Keratinocyte (primary cell): ENCODE data around the gene MIS12. TPM values are rescaled to one million over a fixed set of nuclear protein-coding genes. Genes with fewer than 3 reads are reported as not detected.

ENCODE experiments used
- DNase-seq: peaks from one replicate; pipeline ENCODE4 v3.0.0-alpha.2; 2011; ENCODE audit warnings: low read depth, missing footprints, low spot score
- FAIRE-seq: peaks from 2 replicates; lab custom pipeline; 2011; peaks lifted over from hg19 to GRCh38; lab: Jason Lieb, UNC
- H2AFZ ChIP-seq: 2 replicates; pipeline ENCODE4 v1.6.0; 2012; ENCODE audit warnings: low read length, control low read depth, inconsistent platforms; ENCODE audit not compliant: control insufficient read depth
- H3K27ac ChIP-seq: 2 replicates; pipeline ENCODE4 v1.5.1; 2011; ENCODE audit warnings: low read length; ENCODE audit not compliant: control insufficient read depth, insufficient read depth
- H3K27me3 ChIP-seq: 3 replicates; pipeline ENCODE4 v1.6.0; 2011; ENCODE audit warnings: low read length; ENCODE audit not compliant: control insufficient read depth, insufficient read depth; ENCODE audit errors: extremely low read depth
- H3K36me3 ChIP-seq, 2 experiments: 2 replicates in 1 of 2; 3 replicates in 1 of 2; pipeline ENCODE4 v1.5.1; 2011; ENCODE audit warnings: low read length in 2 of 2, mild to moderate bottlenecking in 1 of 2; ENCODE audit not compliant: control insufficient read depth in 2 of 2, insufficient read depth in 2 of 2; ENCODE audit errors: extremely low read depth in 1 of 2
- H3K4me1 ChIP-seq: 3 replicates; pipeline ENCODE4 v1.5.1; 2011; ENCODE audit warnings: low read length; ENCODE audit not compliant: control insufficient read depth, insufficient read depth; ENCODE audit errors: extremely low read depth
- H3K4me2 ChIP-seq: 3 replicates; pipeline ENCODE4 v1.6.0; 2011; ENCODE audit warnings: low read depth, low read length; ENCODE audit not compliant: control insufficient read depth, insufficient read depth; ENCODE audit errors: extremely low read depth
- H3K4me3 ChIP-seq, 3 experiments: fragments of 200-600 bp in 1 of 3; sonication (generic) in 1 of 3; 2 replicates in 2 of 3; 3 replicates in 1 of 3; pipeline ENCODE4 v1.5.1; 2011 to 2016; ENCODE audit warnings: low read length in 3 of 3, mild to moderate bottlenecking in 3 of 3, control low read depth in 2 of 3, inconsistent platforms in 1 of 3, low read depth in 1 of 3, mixed read lengths in 1 of 3, mixed run types in 1 of 3, moderate library complexity in 1 of 3; ENCODE audit not compliant: control insufficient read depth in 2 of 3, insufficient read depth in 2 of 3; ENCODE audit errors: extremely low read depth in 1 of 3
- H3K79me2 ChIP-seq: 2 replicates; pipeline ENCODE4 v1.6.0; 2012; ENCODE audit warnings: low read length; ENCODE audit not compliant: control insufficient read depth, insufficient read depth
- H3K9ac ChIP-seq: 3 replicates; pipeline ENCODE4 v1.6.0; 2011; ENCODE audit warnings: low read length; ENCODE audit not compliant: control insufficient read depth, insufficient read depth; ENCODE audit errors: extremely low read depth
- H3K9me1 ChIP-seq: 3 replicates; pipeline ENCODE4 v1.6.0; 2011; ENCODE audit warnings: low read length; ENCODE audit not compliant: control insufficient read depth, insufficient read depth; ENCODE audit errors: extremely low read depth
- H3K9me3 ChIP-seq: 2 replicates; pipeline ENCODE4 v1.5.1; 2012; ENCODE audit warnings: low read depth, low read length; ENCODE audit not compliant: control insufficient read depth
- H4K20me1 ChIP-seq: 3 replicates; pipeline ENCODE4 v1.6.0; 2011; ENCODE audit warnings: low read length; ENCODE audit not compliant: control insufficient read depth, insufficient read depth; ENCODE audit errors: extremely low read depth
- CTCF ChIP-seq, 3 experiments: IDR thresholded peaks in 1 of 3; conservative IDR thresholded peaks in 1 of 3; optimal IDR thresholded peaks in 1 of 3; 2 replicates in 2 of 3; 3 replicates in 1 of 3; pipeline versions ENCODE3 to v1.5.1; 2011; ENCODE audit warnings: low read length in 3 of 3, mild to moderate bottlenecking in 3 of 3, moderate library complexity in 2 of 3, control low read depth in 1 of 3, inconsistent platforms in 1 of 3; ENCODE audit not compliant: insufficient read depth in 2 of 3; ENCODE audit errors: extremely low read depth in 1 of 3
- EZH2 ChIP-seq: IDR thresholded peaks from one replicate; pipeline ENCODE4 v1.6.1; 2012; ENCODE audit warnings: inconsistent platforms, mild to moderate bottlenecking, low read length, moderate library complexity
- dilution Hi-C: fragments of 300-500 bp; cut with MboI; formaldehyde crosslinking; loops from one replicate; pipeline ENCODE4 v1.7.0; 2020; ENCODE audit warnings: low sequenced_read_pairs; ENCODE audit not compliant: extremely low pct_ligation_motif_present
- polyA minus RNA-seq, 3 experiments: library from RNA; depleted of rRNA, polyadenylated mRNA; stranded (reverse); fragments of >200 nt; gene quantifications; 1 replicate in 1 of 3; 2 replicates in 1 of 3; 3 replicates in 1 of 3; pipeline ENCODE4 v1.2.3, GENCODE V29; 2011
- polyA plus RNA-seq, 5 experiments: library from polyadenylated mRNA; depleted of rRNA in 3 of 5; stranded (reverse) in 3 of 5; stranded (forward) in 1 of 5; unstranded in 1 of 5; fragments of >200 nt; gene quantifications; 1 replicate in 1 of 5; 2 replicates in 3 of 5; 3 replicates in 1 of 5; pipeline versions ENCODE4 v1.2.1 to v1.2.3, GENCODE V29; 2011 to 2012; ENCODE audit warnings: missing spikeins in 2 of 5, low read depth in 1 of 5, low replicate concordance in 1 of 5

Gene MIS12
- polyA plus RNA-seq (9.1 to 20.6 TPM (median 15.0 TPM) in 3 replicates), polyA minus RNA-seq (7.8 to 13.0 TPM (median 9.5 TPM) in 3 replicates)
- 19.8 TPM for polyA plus RNA-seq (2011; ENCODE audit: low read depth)
- polyA plus RNA-seq (2011; cell fraction: cytosol; rRNA removed) = 4.4 and 9.4 TPM in 2 replicates
- 13.1 and 18.7 TPM in 2 replicates for polyA plus RNA-seq (2011; cell fraction: nucleus; rRNA removed)
- 7.5 and 13.9 TPM in 2 replicates for polyA plus RNA-seq (2012; ENCODE audit: low replicate concordance)
- 6.5 TPM for polyA minus RNA-seq (2011; cell fraction: cytosol; rRNA and poly(A)+ RNA removed)
- polyA minus RNA-seq (2011; cell fraction: nucleus; rRNA and poly(A)+ RNA removed) = 2.1 and 6.0 TPM in 2 replicates

- H3K4me1 ChIP-seq = peaks cover 16% of the 10 kb centered on the region
- H3K27ac ChIP-seq = peak within 1 kb of the TSS; percentile 94
- H3K4me3 ChIP-seq = peak within 1 kb of the TSS; percentile 85 to 98 (median 96)
- DNase-seq = peak; percentile 93
- no peaks in the 10 kb centered on the region for H3K9me3 ChIP-seq
- H3K9ac ChIP-seq = peak within 1 kb of the TSS; percentile 93
- H3K9me1 ChIP-seq = no peaks in the 10 kb centered on the region
- dilution Hi-C loops = no loop called here
- peaks cover 12 to 40% of the 10 kb centered on the region in 2 experiments for H3K36me3 ChIP-seq
- peak within 1 kb of the TSS; percentile 96 for H3K4me2 ChIP-seq
- peak within 1 kb of the TSS; percentile 93 for H2AFZ ChIP-seq
- no peaks in the 10 kb centered on the region for H4K20me1 ChIP-seq
- no peaks in the 10 kb centered on the region for H3K27me3 ChIP-seq
- no peak for FAIRE-seq
- peaks cover 67% of the 10 kb centered on the region for H3K79me2 ChIP-seq
- TF ChIP-seq CTCF (optimal IDR thresholded peaks at IDR 0.05 in 1 of 3, IDR thresholded peaks at IDR 0.05 in 1 of 3, conservative IDR thresholded peaks at IDR 0.05 in 1 of 3; ENCODE audit: extremely low read depth in 1 of 3, insufficient read depth in 2 of 3, low read length in 3 of 3) (no peak), EZH2 (no peak)
Observed at GRCh38 chr17:5486206-5487124, at the start of gene MIS12. Gene MIS12, plus strand, starts transcription at chr17:5486566. Its CDS starts 2,297 bp downstream, at chr17:5488863.

- H3K27ac ChIP-seq = peak overlapping the region; percentile 79
- H3K4me2 ChIP-seq = peak overlapping the region; percentile 98
- H3K4me1 ChIP-seq = peaks cover 42% of the 10 kb centered on the region
- H3K9me1 ChIP-seq = peaks cover 10% of the 10 kb centered on the region
- dilution Hi-C loops = no loop called here
- H2AFZ ChIP-seq = no peak overlapping the region
- FAIRE-seq (peak; percentile 63), DNase-seq (no peak)
- no peaks in the 10 kb centered on the region for H3K9me3 ChIP-seq
- H3K9ac ChIP-seq = peak overlapping the region; percentile 92
- H3K79me2 ChIP-seq = peaks cover 54% of the 10 kb centered on the region
- H3K4me3 ChIP-seq = peak overlapping the region; percentile 79 to 94 (median 90)
- H4K20me1 ChIP-seq = peaks cover 13% of the 10 kb centered on the region
- TF ChIP-seq EZH2 = no peak
- no peak for TF ChIP-seq CTCF (optimal IDR thresholded peaks at IDR 0.05 in 1 of 3, IDR thresholded peaks at IDR 0.05 in 1 of 3, conservative IDR thresholded peaks at IDR 0.05 in 1 of 3; ENCODE audit: extremely low read depth in 1 of 3, insufficient read depth in 2 of 3, low read length in 3 of 3)
- H3K27me3 ChIP-seq = no peaks in the 10 kb centered on the region
- peaks cover 25 to 53% of the 10 kb centered on the region in 2 experiments for H3K36me3 ChIP-seq
Observed at GRCh38 chr17:5437721-5438317, 48.5 kb upstream of the MIS12 start.
